ENCODE data around the gene PIEZO2.
"Not testable (repeated sequence)": the region's sequence is repeated elsewhere in the genome, so short reads cannot be mapped to it uniquely, and the experiment has no call there.

PIEZO2 gene

DNA sequence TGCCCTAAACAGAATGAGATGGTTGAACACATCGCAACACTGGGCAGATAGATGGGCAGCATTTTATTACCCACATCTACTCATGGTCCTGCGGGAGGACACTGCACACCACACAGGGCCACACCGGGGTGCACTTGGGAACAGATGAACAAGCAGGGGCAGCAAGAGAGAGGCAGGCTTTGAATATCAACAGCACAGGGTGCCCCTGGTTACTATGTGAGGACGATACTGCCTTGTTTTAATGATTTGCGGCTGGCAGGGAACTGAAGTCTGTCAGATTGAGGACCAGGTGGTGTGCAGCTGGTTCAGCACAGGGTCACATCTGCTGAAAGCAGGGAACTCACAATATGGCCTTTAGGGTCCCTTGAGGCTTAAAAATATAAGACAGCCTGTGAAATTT is 195.7 kb downstream of the PIEZO2 start:
- DNase-seq, result no peak

DNA sequence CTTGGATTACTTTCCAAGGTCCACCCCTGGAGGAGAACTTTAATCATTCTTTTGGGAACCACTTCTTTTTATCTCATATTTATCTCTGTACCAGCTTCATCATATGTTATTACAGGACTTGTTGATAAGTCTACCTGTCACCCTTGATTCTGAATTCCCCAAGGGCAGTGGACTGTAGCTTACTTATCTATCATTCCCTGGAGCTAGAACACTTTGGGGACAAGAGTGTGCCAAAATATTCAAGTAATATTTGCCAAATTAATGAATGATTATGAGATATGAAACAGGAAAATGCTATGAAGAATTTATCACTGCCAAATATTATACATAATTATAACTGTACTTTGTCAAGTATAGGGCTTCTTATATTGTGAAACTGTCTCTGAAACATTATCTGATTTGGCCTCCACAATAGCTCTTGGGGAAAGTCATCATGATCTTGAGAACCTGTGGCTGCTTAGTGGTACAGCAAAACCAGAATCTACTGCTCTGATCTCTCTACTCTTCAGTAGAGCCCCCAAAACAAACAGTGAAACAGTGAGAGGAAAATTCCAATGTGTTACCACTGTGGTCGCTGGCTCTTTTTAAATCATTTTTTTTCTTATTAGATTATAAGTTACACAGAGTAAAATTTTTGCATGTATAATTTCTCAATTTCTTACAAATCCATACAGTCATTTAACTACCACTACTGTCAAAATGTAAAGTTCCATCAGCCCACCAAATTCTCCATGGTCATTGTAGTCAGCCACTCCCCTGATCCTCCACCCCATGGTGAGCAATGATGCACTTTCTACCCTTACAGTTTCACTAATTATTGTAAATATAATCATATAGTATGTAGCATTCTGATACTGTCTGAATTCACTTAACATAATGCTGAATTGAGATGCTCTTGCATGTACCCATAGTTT is 197.5 kb downstream of the PIEZO2 start:
- no peak for DNase-seq

DNA sequence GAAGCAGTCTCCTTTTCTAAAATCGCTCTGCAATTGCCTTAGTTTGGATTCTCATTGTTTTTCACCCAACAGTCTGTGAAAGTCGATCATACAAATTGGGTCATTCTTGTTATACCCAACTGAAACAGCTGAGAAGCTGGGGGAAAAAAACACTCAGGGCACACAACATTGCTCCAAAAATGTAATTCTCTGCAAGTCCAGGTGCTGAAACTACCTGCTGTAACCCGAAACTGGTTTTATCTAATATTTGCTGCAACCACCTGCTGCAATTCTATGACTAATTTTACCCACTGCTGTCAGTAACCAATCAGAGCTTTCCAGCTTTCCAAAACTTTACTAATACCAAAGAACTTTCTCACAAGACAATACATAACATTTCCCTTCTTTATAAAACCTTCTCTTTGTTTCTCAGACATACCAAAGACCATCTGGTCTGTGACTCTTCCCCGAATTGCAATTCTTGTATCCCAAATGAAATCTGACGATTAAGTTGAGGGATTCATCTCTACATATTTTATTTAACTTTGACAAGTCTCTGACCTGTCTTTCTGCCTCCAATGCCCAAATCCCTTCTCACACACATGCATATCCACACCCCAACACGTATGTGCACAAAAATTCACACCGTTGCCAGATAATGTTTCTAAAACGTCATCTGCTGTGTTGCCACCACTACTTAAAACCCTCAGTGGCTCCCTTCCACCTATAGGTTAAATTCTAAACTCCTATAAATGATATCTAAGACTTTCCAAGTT is 198.3 kb downstream of the PIEZO2 start:
- DNase-seq, result no peak

- DNase-seq, result no peak
These were observed 199.1 kb downstream of the PIEZO2 start for GRCh38 chr18:10950080-10950875.

DNA sequence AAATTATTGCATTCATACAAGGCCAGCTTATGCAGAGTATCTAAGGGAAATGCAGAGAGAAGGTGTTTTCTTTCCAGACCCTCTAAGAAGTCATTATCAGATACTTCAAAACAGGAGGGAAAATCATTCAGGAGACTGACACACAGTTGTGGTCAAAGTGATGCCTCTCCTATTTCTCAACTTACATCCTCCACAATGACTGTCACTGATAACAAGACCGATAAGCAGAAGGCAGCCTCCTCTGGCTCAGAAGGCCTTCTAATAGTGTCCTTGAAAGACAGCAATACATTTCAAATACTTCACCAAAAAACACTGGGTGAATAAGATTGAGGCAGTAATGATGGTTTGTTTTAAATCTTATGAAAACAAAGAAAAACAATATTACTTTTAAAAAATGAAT is 199.7 kb downstream of the PIEZO2 start:
- DNase-seq, result no peak

- DNase-seq, result no peak
These were observed 200.9 kb downstream of the PIEZO2 start for GRCh38 chr18:10948421-10948820.

GRCh38 chr18:10946058-10946457 is 203.3 kb downstream of the PIEZO2 start:
- no peak for DNase-seq

DNA sequence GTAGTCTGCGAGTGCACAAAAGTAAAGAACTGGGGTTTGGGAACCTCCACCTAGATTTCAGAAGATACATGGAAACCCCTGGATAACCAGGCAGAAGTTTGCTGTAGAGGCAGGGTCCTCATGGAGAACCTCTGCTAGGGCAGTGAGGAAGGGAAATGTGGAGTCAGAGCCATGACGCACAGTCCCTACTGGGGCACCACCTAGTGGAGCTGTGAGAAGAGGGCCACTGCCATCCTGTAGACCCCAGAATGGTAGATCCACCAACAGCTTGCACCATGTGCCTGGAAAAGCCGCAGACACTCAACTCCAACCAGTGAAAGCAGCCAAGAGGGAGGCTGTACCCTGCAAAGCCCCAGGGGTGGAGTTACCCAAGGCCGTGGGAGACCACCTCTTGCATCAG is 206.4 kb downstream of the PIEZO2 start:
- DNase-seq, result no peak

- no peak for DNase-seq
These were observed 209.5 kb downstream of the PIEZO2 start for GRCh38 chr18:10939822-10940221.

DNA sequence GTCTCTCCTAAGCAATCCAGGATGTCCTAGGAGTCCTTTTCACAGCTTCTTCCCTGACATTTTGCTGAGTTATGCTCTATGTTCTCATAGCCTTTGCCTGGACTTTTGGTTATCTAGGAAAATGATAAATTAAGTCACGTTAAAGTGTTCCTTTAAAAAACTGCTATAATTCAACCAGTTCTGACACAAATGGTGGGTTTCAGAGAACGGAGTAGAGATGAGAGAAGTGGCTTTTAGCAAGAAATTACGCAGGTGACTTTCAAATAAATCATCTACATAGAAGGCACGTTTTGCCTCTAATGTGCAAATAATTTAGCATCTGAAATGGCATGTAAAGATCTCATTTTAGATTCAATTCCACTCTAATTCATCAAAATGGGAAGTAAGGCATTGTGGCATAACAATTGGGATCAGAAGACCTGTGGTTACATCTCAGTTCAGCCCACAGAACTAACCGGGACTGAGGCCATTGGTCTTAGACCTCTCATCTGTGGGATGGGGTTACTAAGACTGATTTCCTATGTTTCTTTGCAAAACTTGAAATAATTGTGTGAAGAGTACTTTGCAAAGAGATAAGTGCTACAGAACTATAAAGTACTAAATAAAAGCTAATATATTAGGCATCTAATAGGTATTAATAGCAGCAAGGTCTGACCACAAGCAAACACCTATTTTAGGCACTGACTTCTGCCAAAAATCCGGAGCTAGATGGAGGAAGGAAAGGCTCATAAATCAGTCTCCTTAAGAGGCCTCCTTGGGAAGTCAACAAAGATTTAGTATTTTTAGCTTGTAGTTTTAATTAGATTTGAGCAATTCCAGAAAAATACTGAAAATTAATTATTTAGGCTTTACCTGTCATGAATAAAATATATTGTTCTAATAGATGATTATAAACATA is 211.4 kb downstream of the PIEZO2 start:
- no peak for DNase-seq

DNA sequence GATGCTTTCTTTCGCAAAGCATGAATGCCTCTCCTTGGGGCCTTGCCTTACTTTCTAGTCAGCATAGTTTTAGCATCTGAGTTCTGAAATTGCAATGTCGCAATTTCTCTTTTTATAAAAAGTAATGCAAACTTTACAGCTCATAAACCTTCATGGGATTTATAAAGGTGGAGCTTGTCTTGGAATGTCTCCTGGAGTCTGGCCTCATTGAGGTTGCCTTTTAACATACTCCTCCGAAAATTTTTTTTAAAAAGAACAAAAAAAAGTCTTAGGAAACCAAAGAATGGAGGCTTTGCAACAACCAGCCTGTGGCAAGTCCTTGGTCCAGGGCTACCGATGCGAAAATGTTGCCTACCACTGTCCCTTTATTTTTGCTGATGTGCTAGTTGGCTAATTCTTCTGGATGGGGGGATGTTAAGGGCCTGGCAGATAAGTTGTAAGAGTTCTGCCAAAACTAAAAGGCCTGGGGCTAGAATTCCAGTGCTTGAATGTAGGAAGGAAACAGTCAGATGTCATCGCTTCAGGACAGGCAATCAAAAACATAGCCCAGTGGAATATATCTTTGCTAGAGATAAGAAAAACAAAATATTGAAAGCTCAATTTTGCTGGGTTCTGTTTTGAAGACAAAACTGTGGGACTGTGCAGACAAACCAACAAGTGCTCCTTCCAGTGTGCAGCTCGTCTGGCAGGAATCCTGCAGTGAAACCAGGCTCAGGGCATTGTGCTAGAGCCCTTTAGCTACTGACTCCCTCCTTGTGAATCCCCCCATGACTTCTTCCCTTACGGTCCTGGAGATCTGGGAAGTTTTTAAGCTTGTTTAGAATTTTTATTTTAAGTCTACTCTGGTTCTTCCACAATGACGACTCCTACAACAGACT is 213.0 kb downstream of the PIEZO2 start:
- no peak for DNase-seq

GRCh38 chr18:10935588-10935987 is 213.8 kb downstream of the PIEZO2 start:
- no peak for DNase-seq

GRCh38 chr18:10933648-10934047 is 215.7 kb downstream of the PIEZO2 start:
- DNase-seq, result not testable (repeated sequence)

DNA sequence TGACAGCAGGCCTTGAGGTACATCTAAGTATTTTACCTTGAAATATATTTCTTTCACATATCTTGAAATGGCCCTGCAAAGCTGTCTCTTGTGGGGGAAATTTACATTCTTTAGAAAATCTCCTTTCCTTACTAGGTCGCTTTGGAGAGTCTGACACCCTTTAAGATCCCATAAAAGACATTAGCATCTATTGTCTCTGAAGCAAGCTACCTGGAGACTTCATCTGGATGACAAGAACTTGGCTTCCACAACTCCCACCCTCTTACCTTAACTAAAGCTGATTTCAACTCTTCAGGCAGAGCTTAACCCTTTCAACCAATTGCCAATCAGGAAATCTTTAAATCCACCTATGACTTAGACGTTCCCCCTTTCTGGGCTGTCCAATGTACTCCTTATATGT is 219.3 kb downstream of the PIEZO2 start:
- no peak for DNase-seq

GRCh38 chr18:10928772-10929373 is 220.5 kb downstream of the PIEZO2 start:
- DNase-seq, result no peak

GRCh38 chr18:10928011-10928771 is 221.2 kb downstream of the PIEZO2 start:
- no peak for DNase-seq

GRCh38 chr18:10927286-10927992 is 221.9 kb downstream of the PIEZO2 start:
- no peak for DNase-seq

- no peak for DNase-seq
These were observed 222.7 kb downstream of the PIEZO2 start for GRCh38 chr18:10926621-10927161.

GRCh38 chr18:10924290-10924689 is 225.1 kb downstream of the PIEZO2 start:
- no peak for DNase-seq
